ENCODE data around the gene AP4M1.

DNA sequence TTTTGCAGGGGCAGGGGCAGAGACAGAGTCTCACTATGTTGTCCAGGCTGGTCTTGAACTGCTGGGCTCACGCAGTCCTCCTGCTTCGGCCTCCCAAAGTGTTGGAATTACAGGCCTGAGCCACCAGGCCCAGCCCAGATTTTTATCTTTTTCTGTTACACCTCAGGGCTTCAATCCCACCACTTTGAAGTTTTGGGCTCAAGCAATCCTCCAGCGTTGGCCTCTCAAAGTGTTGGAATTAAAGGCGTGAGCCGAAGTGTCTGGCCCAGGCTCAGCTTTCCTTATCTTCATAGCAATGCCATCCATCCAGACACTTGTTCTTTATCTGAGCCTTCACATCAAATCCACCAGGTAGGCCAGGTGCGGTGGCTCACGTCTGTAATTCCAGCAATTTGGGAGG lies 13.6 kb downstream of the AP4M1 start:
- TF ChIP-seq EZH2 (IDR thresholded peaks at IDR 0.05; ENCODE audit: insufficient read depth, poor library complexity, severe bottlenecking), result no peak
- TF ChIP-seq EZH2phosphoT487 (IDR thresholded peaks at IDR 0.05; ENCODE audit: insufficient read depth, low read depth), result no peak
